ENCODE results near the gene SOWAHA. TPM values are rescaled to one million over a fixed set of nuclear protein-coding genes. Genes with fewer than 3 reads are reported as not detected.
"Not testable (repeated sequence)": the region's sequence is repeated elsewhere in the genome, so short reads cannot be mapped to it uniquely, and the experiment has no call there.

SOWAHA gene
- total and polyA plus RNA-seq, 2 experiments from 2014 or later = not detected

- no peak overlapping the region for H3K27ac ChIP-seq
- H3K9me3 ChIP-seq (ENCODE audit: low read depth) = no peaks in the 10 kb centered on the region
- DNase-seq (ENCODE audit: low read depth in 1 of 2, low spot score in 1 of 2) = no peak
- H3K27me3 ChIP-seq = no peaks in the 10 kb centered on the region
- no peak overlapping the region for H3K4me3 ChIP-seq
- peaks cover 5% of the 10 kb centered on the region for H3K4me1 ChIP-seq (ENCODE audit: low read depth)
- no peaks in the 10 kb centered on the region for H3K36me3 ChIP-seq
- TF ChIP-seq, protein P1, sequence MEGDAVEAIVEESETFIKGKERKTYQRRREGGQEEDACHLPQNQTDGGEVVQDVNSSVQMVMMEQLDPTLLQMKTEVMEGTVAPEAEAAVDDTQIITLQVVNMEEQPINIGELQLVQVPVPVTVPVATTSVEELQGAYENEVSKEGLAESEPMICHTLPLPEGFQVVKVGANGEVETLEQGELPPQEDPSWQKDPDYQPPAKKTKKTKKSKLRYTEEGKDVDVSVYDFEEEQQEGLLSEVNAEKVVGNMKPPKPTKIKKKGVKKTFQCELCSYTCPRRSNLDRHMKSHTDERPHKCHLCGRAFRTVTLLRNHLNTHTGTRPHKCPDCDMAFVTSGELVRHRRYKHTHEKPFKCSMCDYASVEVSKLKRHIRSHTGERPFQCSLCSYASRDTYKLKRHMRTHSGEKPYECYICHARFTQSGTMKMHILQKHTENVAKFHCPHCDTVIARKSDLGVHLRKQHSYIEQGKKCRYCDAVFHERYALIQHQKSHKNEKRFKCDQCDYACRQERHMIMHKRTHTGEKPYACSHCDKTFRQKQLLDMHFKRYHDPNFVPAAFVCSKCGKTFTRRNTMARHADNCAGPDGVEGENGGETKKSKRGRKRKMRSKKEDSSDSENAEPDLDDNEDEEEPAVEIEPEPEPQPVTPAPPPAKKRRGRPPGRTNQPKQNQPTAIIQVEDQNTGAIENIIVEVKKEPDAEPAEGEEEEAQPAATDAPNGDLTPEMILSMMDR (IDR thresholded peaks at IDR 0.05; ENCODE audit: low read depth, low read length) = no peak
Observed at GRCh38 chr5:132853323-132853722, 40.2 kb downstream of the SOWAHA start.

GRCh38 chr5:132853790-132854189, 40.7 kb downstream of the SOWAHA start:
- H3K4me3 ChIP-seq = no peak overlapping the region
- H3K9me3 ChIP-seq (ENCODE audit: low read depth) = no peaks in the 10 kb centered on the region
- TF ChIP-seq, protein P1 (IDR thresholded peaks at IDR 0.05; ENCODE audit: low read depth, low read length) = no peak
- H3K4me1 ChIP-seq (ENCODE audit: low read depth) = peaks cover 5% of the 10 kb centered on the region
- no peaks in the 10 kb centered on the region for H3K36me3 ChIP-seq
- H3K27me3 ChIP-seq = no peaks in the 10 kb centered on the region
- H3K27ac ChIP-seq = no peak overlapping the region
- no peak for DNase-seq (ENCODE audit: low read depth in 1 of 2, low spot score in 1 of 2)

- H3K4me3 ChIP-seq = no peak overlapping the region
- H3K4me1 ChIP-seq (ENCODE audit: low read depth) = peaks cover 5% of the 10 kb centered on the region
- DNase-seq (ENCODE audit: low read depth in 1 of 2, low spot score in 1 of 2) = no peak
- H3K9me3 ChIP-seq (ENCODE audit: low read depth) = no peaks in the 10 kb centered on the region
- H3K27me3 ChIP-seq = no peaks in the 10 kb centered on the region
- H3K27ac ChIP-seq = no peak overlapping the region
- TF ChIP-seq, protein P1 (IDR thresholded peaks at IDR 0.05; ENCODE audit: low read depth, low read length) = no peak
- H3K36me3 ChIP-seq = no peaks in the 10 kb centered on the region
Observed at GRCh38 chr5:132854301-132854700, 41.2 kb downstream of the SOWAHA start.

DNA sequence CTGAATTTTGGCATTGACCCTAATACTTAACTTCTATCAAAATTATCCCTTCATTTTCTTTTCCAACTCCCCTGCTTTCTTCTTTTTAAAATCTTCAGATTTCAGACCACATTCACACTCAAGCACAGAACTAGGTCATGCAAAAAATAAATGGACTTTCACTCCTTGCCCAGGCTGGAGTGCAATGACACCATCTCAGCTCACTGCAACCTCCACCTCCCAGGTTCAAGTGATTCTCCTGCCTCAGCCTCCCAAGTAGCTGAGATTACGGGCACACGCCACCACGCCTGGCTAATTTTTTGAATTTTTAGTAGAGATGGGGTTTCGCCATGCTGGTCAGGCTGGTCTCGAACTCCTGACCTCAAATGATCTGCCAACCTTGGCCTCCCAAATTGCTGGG, 41.9 kb downstream of the SOWAHA start:
- H3K4me1 ChIP-seq (ENCODE audit: low read depth); H3K36me3 ChIP-seq; H3K27ac ChIP-seq; H3K9me3 ChIP-seq (ENCODE audit: low read depth); DNase-seq (ENCODE audit: low read depth in 1 of 2, low spot score in 1 of 2); H3K4me3 ChIP-seq; H3K27me3 ChIP-seq: not testable (repeated sequence)

- TF ChIP-seq, protein P1 (IDR thresholded peaks at IDR 0.05; ENCODE audit: low read depth, low read length) = no peak
- H3K4me1 ChIP-seq (ENCODE audit: low read depth) = peaks cover 5% of the 10 kb centered on the region
- no peak overlapping the region for H3K27ac ChIP-seq
- H3K4me3 ChIP-seq = no peak overlapping the region
- DNase-seq (ENCODE audit: low read depth in 1 of 2, low spot score in 1 of 2) = no peak
- H3K36me3 ChIP-seq = no peaks in the 10 kb centered on the region
- peaks cover 8% of the 10 kb centered on the region for H3K27me3 ChIP-seq
- H3K9me3 ChIP-seq (ENCODE audit: low read depth) = no peaks in the 10 kb centered on the region
Observed at GRCh38 chr5:132856011-132856410, 42.9 kb downstream of the SOWAHA start.

DNA sequence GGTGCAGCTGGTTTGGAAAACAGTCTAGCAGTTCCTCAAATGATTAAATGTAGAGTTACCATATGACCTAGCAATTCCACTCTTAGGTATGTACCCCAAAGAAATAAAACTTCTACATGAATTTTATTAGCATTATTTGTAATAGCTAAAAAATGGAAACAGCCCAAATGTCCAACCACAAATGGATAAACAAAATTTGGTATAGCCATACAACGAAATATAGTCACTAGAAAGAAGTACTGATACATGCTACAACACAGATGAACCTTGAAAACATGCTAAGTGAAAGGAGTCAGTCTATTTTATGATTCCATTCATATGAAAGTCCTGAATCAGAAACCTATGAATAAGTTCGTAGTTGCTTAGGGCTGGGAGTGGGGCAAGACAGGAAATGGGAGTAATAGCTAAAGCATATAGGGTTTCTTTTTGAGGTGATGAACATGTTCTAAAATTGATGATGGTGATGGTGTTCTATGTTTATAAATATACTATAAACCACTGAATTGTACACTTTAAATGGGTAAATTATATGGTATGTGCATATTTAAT, 46.9 kb downstream of the SOWAHA start:
- no peak overlapping the region for H3K27ac ChIP-seq
- TF ChIP-seq, protein P1 (IDR thresholded peaks at IDR 0.05; ENCODE audit: low read depth, low read length) = no peak
- no peaks in the 10 kb centered on the region for H3K9me3 ChIP-seq (ENCODE audit: low read depth)
- no peaks in the 10 kb centered on the region for H3K36me3 ChIP-seq
- H3K27me3 ChIP-seq = peaks cover 8% of the 10 kb centered on the region
- no peak overlapping the region for H3K4me3 ChIP-seq
- no peak for DNase-seq (ENCODE audit: low read depth in 1 of 2, low spot score in 1 of 2)
- peaks cover 9% of the 10 kb centered on the region for H3K4me1 ChIP-seq (ENCODE audit: low read depth)
